Activated CD4-positive, alpha-beta T cell treated with anti-CD3 and anti-CD28 coated beads, Interleukin-2, amount 10 ng/mL, durations not matched to agents 7 days and 5 days (primary cell): ENCODE data around the gene FBXO45. TPM values are rescaled to one million over a fixed set of nuclear protein-coding genes. Genes with fewer than 3 reads are reported as not detected.
A peak's percentile ranks its signal among the peaks of the same experiment; 100 is the strongest.
"Not testable (repeated sequence)": the region's sequence is repeated elsewhere in the genome, so short reads cannot be mapped to it uniquely, and the experiment has no call there.

ENCODE experiments used
- CTCF ChIA-PET: fragments of 350-600 bp; sonication (Branson Sonifier 250); formaldehyde crosslinking; loops from one replicate; lab custom pipeline; 2021; ENCODE audit warnings: antibody characterized with exemption; lab: Charles Lee
- POLR2A ChIA-PET: fragments of 350-600 bp; sonication (Branson Sonifier 250); formaldehyde crosslinking; loops from one replicate; lab custom pipeline; 2021; ENCODE audit warnings: antibody characterized with exemption; lab: Charles Lee
- DNase-seq: peaks from one replicate; pipeline ENCODE4 v3.0.0-alpha.2; 2020
- H3K27ac Mint-ChIP-seq: one replicate; pipeline ENCODE4 v1.8.0; 2021; ENCODE audit warnings: mild to moderate bottlenecking, moderate library complexity, mixed read lengths
- H3K27me3 Mint-ChIP-seq: one replicate; pipeline ENCODE4 v1.8.0; 2021; ENCODE audit warnings: mixed read lengths
- H3K36me3 Mint-ChIP-seq: one replicate; pipeline ENCODE4 v1.8.0; 2021; ENCODE audit warnings: low read depth, mixed read lengths
- H3K4me1 Mint-ChIP-seq: one replicate; pipeline ENCODE4 v1.8.0; 2021; ENCODE audit warnings: mixed read lengths
- H3K4me3 Mint-ChIP-seq: one replicate; pipeline ENCODE4 v1.8.0; 2021; ENCODE audit warnings: mild to moderate bottlenecking, moderate library complexity, mixed read lengths
- H3K9me3 Mint-ChIP-seq: one replicate; pipeline ENCODE4 v1.8.0; 2021; ENCODE audit warnings: mixed read lengths
- total RNA-seq, 2 experiments: library from RNA; stranded (reverse); gene quantifications; one replicate each; pipeline ENCODE4 v1.2.3, GENCODE V29; 2021

The FBXO45 gene
- total RNA-seq, 2 experiments from 2014 or later, result 14.9 to 15.0 TPM

DNA sequence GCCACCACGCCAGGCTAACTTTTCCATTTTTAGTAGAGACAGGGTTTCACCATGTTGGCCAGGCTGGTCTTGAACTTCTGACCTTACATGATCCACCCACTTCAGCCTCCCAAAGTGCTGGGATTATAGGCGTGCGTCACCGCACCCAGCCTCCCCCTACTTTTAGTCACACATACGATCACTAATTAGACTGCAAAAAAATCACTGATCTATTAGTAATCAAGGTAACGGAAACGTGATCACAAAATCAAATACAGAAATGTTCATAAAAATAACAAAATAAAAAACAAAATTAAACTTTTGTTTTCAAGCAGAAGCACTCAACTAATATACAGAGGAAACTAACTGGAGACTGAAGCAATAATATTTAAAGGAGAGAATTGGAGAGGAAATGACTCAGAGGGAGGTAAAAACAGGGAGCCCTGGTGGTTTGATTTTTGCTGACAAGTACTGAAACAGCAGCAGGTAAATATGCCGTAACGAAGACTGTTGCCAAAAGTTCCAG, 4.7 kb upstream of the FBXO45 start:
- Mint-ChIP-seq H3K4me3 (peak overlapping the region; percentile 54), H3K9me3 (no peaks in the 10 kb centered on the region), H3K4me1 (peaks cover 56% of the 10 kb centered on the region), H3K36me3 (peaks cover 30% of the 10 kb centered on the region), H3K27ac (peak overlapping the region; percentile 93), H3K27me3 (no peaks in the 10 kb centered on the region)
- peak; percentile 40 for DNase-seq
- ChIA-PET POLR2A (no interaction called here), CTCF (no interaction called here)

DNA sequence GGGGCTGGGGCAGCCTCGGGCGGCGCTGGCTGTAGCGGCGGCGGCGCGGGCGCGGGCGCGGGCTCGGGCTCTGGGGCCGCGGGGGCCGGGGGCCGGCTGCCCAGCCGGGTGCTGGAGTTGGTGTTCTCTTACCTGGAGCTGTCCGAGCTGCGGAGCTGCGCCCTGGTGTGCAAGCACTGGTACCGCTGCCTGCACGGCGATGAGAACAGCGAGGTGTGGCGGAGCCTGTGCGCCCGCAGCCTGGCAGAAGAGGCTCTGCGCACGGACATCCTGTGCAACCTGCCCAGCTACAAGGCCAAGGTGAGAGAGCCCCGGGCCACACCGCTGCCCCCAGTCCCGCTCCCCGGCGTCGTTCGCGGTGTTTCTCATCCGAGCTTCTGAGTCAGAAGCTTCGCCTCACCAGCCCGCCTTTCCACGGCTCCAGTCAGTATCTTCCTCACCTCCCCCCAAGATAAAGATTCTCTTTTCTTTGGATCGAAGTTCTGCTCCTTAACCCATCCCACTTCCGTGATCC, 600 bp downstream of the FBXO45 start:
- Mint-ChIP-seq H3K36me3 (peaks cover 20% of the 10 kb centered on the region), H3K27me3 (no peaks in the 10 kb centered on the region), H3K9me3 (no peaks in the 10 kb centered on the region), H3K27ac (peak overlapping the region; percentile 94), H3K4me3 (peak overlapping the region; percentile 96), H3K4me1 (peaks cover 46% of the 10 kb centered on the region)
- DNase-seq, result peak; percentile 57
- ChIA-PET POLR2A (interaction anchor here (0.9 kb wide), 1 partner anchor 68 kb away, joined by 4 read pairs; no protein-coding TSS in a partner anchor), CTCF (interaction anchor here (0.5 to 2.1 kb wide), 8 partner anchors 11 to 47 kb away, joined by 3 to 7 read pairs (median 4); no protein-coding TSS in a partner anchor)

DNA sequence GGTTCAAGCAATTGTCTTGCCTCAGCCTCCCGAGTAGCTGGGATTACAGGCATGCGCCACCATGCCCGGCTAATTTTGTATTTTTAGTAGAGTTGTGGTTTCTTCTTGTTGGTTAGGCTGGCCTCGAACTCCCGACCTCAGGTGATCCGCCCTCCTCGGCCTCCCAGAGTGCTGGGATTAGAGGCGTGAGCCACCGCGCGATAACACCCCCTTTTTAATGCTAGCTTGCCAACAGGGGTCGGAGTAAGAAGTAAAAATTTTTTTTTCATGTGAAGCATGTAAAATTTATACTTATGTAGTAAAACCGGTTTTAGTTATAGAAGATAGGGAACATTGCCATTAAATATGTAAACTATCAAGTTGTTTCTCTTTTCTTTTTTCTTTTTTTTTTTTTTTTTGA, 1.9 kb downstream of the FBXO45 start:
- H3K27ac Mint-ChIP-seq, POLR2A ChIA-PET, DNase-seq, H3K9me3 Mint-ChIP-seq, H3K27me3 Mint-ChIP-seq: not testable (repeated sequence)
- CTCF ChIA-PET, result interaction anchor here (1.3 to 1.4 kb wide), 2 partner anchors 14 to 372 kb away, joined by 4 to 6 read pairs; partner anchors contain the start of gene NCBP2
- peaks cover 17% of the 10 kb centered on the region for H3K36me3 Mint-ChIP-seq
- peaks cover 43% of the 10 kb centered on the region for H3K4me1 Mint-ChIP-seq
- peak overlapping the region; percentile 96 for H3K4me3 Mint-ChIP-seq

DNA sequence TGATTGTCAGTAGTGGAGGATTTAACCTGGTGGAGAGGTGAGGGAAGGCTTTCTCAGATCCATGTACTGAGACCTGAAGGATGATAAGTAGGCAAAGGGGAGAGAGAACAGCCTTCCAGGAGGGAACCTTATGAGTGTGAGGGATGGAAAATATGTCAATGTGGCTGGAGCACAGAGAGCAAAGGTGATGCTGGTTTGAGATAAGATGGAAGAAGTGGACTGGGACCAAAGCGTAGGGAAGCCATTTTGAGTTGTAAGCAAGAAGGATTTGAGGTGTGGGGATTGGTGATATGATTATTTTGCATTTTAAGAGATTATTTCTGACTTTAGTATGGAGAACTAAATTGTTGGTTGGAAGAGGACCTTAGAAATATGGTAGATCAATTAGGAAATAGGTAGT, 3.9 kb downstream of the FBXO45 start:
- H3K27me3 Mint-ChIP-seq, result no peaks in the 10 kb centered on the region
- H3K4me1 Mint-ChIP-seq, result peaks cover 33% of the 10 kb centered on the region
- H3K36me3 Mint-ChIP-seq, result peaks cover 7% of the 10 kb centered on the region
- H3K9me3 Mint-ChIP-seq, result no peaks in the 10 kb centered on the region
- no peak overlapping the region for H3K27ac Mint-ChIP-seq
- POLR2A ChIA-PET, result no interaction called here
- no peak for DNase-seq
- CTCF ChIA-PET, result interaction anchor here (0.5 to 1.1 kb wide), 3 partner anchors 13 to 366 kb away, joined by 3 to 5 read pairs (median 3); no protein-coding TSS in a partner anchor
- H3K4me3 Mint-ChIP-seq, result no peak overlapping the region

DNA sequence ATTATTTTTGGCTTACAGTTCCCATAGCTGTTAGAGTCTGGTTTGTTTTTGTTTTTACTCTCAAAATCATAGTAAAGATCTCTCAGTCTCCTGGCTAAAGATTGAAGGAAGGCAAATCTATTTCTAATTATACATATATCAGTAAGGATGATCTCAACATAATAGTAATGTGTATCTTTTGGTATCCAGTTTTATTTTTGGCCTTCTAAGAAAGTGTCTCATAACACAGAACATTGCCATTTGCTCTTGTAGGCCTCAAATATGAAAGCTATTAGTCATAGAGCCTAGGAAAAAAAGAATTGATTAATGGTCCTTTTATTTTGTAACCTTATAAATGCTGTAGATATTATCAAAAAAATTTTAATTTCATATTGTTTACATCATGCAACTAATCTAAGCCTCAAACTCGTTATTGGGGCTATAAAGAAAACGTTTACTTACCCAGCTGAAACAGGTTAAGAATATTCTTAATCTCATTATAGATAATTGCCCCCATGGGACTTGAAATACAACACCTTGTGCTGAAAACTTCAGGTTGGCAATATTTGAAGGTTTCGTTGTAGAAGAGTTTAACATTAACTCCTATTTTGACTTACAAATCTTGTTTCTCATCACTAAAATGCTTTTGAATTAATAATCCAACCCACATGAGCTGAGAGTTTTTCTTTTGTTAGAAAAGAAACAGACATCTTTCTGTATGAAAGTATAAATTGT, 16.7 kb downstream of the FBXO45 start:
- no peak overlapping the region for H3K27ac Mint-ChIP-seq
- POLR2A ChIA-PET, result no interaction called here
- CTCF ChIA-PET, result interaction anchor here (0.8 to 1.9 kb wide), 2 partner anchors 14 to 24 kb away, joined by 3 to 6 read pairs; no protein-coding TSS in a partner anchor

DNA sequence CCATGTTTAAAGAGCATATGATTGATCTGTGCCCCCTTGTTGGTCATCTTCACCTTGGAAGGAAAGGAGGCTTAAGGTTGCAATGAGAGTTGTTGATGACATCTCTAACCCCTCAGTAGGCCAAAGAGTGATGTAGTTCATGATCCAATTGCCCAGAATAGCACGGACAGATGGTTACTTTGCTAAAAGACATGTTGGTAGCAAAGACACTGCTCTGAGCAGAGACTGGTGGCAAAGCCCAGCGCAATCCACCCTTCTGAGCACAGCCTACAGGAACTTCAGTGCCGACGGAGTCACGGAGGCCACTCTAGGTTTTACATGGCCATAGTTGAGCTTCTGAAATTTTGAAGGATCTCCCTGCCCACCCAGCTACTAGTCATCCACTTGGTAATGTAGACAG, 21.8 kb downstream of the FBXO45 start:
- H3K27me3 Mint-ChIP-seq, result no peaks in the 10 kb centered on the region
- peaks cover 12% of the 10 kb centered on the region for H3K36me3 Mint-ChIP-seq
- no peaks in the 10 kb centered on the region for H3K9me3 Mint-ChIP-seq
- no peak overlapping the region for H3K4me3 Mint-ChIP-seq
- ChIA-PET CTCF (interaction anchor here (0.6 to 1.5 kb wide), 6 partner anchors 9 to 62 kb away, joined by 3 to 6 read pairs (median 4); partner anchors contain the start of genes FBXO45 and WDR53), POLR2A (no interaction called here)
- DNase-seq, result no peak
- no peaks in the 10 kb centered on the region for H3K4me1 Mint-ChIP-seq
- H3K27ac Mint-ChIP-seq, result no peak overlapping the region

More for the DNA sequence above, 16.7 kb downstream of the FBXO45 start:
- Mint-ChIP-seq H3K4me3 (no peak overlapping the region), H3K4me1 (peaks cover 5% of the 10 kb centered on the region), H3K9me3 (no peaks in the 10 kb centered on the region), H3K36me3 (peaks cover 37% of the 10 kb centered on the region), H3K27me3 (no peaks in the 10 kb centered on the region)
- no peak for DNase-seq

DNA sequence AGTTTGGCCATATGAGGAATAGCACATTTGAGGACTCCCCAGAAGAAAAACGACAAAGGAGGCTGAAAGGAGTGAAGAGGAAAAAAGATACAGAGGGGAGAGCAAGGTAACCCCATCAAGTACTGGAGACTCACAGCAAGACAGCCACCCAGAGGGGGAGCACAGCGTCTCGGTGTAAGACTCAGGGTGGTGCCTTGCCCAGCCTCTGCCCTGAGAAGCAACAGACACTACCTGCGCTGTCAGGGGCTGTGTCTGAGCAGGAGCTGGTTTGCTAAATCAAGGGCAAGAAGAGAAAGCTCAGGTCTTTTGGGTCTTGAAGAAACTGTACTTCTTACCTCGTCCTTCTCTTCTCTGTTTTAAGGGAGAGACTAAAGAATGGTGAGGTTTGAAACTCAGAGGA, 27.9 kb downstream of the FBXO45 start:
- H3K36me3 Mint-ChIP-seq, result no peaks in the 10 kb centered on the region
- H3K4me1 Mint-ChIP-seq, result peaks cover 9% of the 10 kb centered on the region
- no peaks in the 10 kb centered on the region for H3K9me3 Mint-ChIP-seq
- ChIA-PET CTCF (interaction anchor here (0.7 kb wide), 1 partner anchor 13 kb away, joined by 5 read pairs; no protein-coding TSS in a partner anchor), POLR2A (no interaction called here)
- no peak overlapping the region for H3K27ac Mint-ChIP-seq
- no peak overlapping the region for H3K4me3 Mint-ChIP-seq
- DNase-seq, result no peak
- peaks cover 17% of the 10 kb centered on the region for H3K27me3 Mint-ChIP-seq

DNA sequence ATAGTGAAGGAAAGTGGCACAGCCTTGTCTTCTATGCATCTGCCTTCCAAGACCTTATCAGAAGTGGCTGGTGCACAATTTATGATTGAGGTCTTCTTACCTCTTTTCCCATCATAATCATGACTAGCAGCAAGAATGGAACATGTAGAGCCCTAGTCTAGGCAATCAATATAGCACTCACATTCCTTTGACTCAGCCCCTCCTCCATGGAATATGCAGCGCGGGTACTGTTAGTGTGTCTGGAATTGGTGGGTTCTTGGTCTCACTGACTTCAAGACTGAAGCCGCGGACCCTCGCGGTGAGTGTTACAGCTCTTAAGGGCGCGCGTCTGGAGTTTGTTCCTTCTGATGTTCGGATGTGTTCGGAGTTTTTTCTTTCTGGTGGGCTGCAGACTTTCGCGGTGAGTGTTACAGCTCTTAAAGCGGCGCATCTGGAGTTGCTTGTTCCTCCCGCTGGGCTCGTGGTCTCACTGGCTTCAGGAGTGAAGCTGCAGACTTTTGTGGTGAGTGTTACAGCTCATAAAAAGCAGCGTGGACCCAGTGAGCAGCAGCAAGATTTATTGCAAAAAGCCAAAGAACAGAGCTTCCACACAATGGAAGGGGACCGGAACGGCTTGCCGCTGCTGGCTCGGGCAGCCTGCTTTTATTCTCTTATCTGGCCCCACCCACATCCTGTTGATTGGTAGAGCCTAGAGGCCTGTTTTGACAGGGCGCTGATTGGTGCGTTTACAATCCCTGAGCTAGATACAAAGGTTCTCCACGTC, 29.7 kb downstream of the FBXO45 start:
- H3K9me3 Mint-ChIP-seq, H3K36me3 Mint-ChIP-seq, POLR2A ChIA-PET, H3K4me1 Mint-ChIP-seq: not testable (repeated sequence)
- H3K27ac Mint-ChIP-seq, result peak overlapping the region; percentile 58
- H3K4me3 Mint-ChIP-seq, result peak overlapping the region; percentile 63
- DNase-seq, result peak; percentile 39
- CTCF ChIA-PET, result interaction anchor here (0.6 to 3.6 kb wide), 4 partner anchors 11 to 69 kb away, joined by 3 to 13 read pairs (median 4); no protein-coding TSS in a partner anchor
- peaks cover 17% of the 10 kb centered on the region for H3K27me3 Mint-ChIP-seq

DNA sequence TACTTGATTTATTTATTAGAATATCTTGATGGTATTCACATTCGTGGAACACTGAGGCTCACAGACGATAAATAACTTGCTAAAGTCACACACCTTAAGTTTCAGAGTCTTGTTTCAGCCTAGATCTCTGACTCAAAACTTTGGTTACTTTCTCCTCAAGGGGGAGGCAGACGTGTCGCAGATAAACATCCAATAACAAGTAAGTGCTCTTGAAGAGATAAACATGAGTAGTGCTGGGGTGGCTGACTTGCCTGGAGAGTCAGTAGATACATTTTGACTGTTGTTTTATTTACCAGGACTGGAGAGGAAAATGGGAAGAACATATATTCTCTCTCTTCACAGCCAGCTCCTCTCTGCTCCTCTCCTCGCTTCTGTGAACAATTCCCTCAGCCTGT, 31.3 kb downstream of the FBXO45 start:
- Mint-ChIP-seq H3K27me3 (peaks cover 17% of the 10 kb centered on the region), H3K36me3 (no peaks in the 10 kb centered on the region), H3K4me1 (peaks cover 18% of the 10 kb centered on the region), H3K9me3 (no peaks in the 10 kb centered on the region), H3K27ac (no peak overlapping the region), H3K4me3 (no peak overlapping the region)
- POLR2A ChIA-PET, result no interaction called here
- CTCF ChIA-PET, result interaction anchor here (2.1 to 3.6 kb wide), 2 partner anchors 10 to 15 kb away, joined by 4 to 13 read pairs; no protein-coding TSS in a partner anchor
- DNase-seq, result no peak

DNA sequence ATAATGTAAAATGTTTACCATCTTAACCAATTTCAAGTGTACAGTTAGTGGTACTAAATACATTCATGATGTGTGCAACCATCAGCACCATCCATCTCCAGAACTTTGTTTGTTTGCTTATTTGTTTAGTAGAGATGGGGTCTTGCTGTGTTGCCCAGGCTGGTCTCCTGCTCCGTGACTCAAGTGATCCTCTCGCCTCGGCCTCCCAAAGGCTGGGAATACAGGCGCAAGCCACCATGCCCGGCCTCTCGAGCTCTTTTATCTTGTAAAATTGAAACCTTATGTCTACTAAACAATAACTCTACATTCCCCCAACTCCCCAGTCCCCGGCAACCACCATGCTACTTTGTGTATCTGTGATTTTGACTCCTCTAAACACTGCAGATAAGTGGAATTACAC, 31.9 kb downstream of the FBXO45 start:
- Mint-ChIP-seq H3K9me3 (no peaks in the 10 kb centered on the region), H3K36me3 (no peaks in the 10 kb centered on the region), H3K27ac (no peak overlapping the region), H3K4me1 (peaks cover 22% of the 10 kb centered on the region), H3K27me3 (peaks cover 17% of the 10 kb centered on the region), H3K4me3 (no peak overlapping the region)
- CTCF ChIA-PET, result interaction anchor here (2.1 to 3.6 kb wide), 2 partner anchors 9 to 15 kb away, joined by 4 to 13 read pairs; no protein-coding TSS in a partner anchor
- POLR2A ChIA-PET, result no interaction called here
- DNase-seq, result no peak

DNA sequence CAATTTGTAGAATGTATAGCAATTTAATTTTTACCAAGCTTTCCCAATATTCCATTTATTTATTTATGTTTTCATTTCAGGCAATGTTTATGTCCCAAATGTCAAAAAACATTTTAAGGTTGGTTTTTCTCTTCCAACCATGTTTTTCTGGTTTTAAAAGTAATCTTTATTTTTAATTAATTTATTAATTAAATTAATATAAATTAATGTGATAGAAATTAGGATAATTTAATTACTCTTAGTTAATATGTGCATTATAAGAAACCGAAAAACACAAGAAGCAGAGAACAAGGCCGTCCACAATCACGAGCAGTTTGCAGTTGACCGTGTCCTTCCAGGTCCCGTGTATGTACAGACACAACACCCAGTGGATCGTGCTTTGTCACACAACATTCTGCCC, 34.2 kb downstream of the FBXO45 start:
- H3K9me3 Mint-ChIP-seq, result no peaks in the 10 kb centered on the region
- POLR2A ChIA-PET, result no interaction called here
- H3K36me3 Mint-ChIP-seq, result no peaks in the 10 kb centered on the region
- peaks cover 22% of the 10 kb centered on the region for H3K4me1 Mint-ChIP-seq
- no peak overlapping the region for H3K4me3 Mint-ChIP-seq
- peaks cover 7% of the 10 kb centered on the region for H3K27me3 Mint-ChIP-seq
- H3K27ac Mint-ChIP-seq, result no peak overlapping the region
- no peak for DNase-seq
- CTCF ChIA-PET, result interaction anchor here (0.7 to 1.1 kb wide), 2 partner anchors 13 to 75 kb away, joined by 3 read pairs; no protein-coding TSS in a partner anchor

DNA sequence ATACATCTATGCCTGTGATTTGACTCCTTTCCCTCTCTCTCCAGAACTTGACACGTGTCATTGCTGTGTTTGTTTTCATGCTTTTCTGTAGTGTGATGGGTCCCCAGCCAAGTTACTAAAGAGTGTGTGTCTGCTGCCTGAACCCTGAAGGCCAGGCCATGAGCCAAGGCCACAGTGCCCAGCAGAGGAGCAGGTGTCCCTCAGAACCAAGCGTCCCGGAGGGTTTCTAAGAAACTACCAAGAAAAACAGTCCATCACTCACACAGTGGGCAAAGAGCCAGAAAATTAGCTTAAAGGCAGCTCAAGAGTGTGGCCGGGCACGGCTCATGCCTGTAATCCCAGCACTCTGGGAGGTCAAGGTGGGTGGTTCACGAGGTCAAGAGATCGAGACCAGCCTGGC, 35.2 kb downstream of the FBXO45 start:
- ChIA-PET POLR2A (no interaction called here), CTCF (interaction anchor here (0.5 to 2.3 kb wide), 6 partner anchors 14 to 185 kb away, joined by 3 to 8 read pairs (median 3); no protein-coding TSS in a partner anchor)
- no peak overlapping the region for H3K27ac Mint-ChIP-seq
- H3K4me3 Mint-ChIP-seq, result no peak overlapping the region
- H3K27me3 Mint-ChIP-seq, result no peaks in the 10 kb centered on the region
- peaks cover under 1% of the 10 kb centered on the region for H3K9me3 Mint-ChIP-seq
- DNase-seq, result no peak
- H3K36me3 Mint-ChIP-seq, result no peaks in the 10 kb centered on the region
- peaks cover 16% of the 10 kb centered on the region for H3K4me1 Mint-ChIP-seq
